Left colon (tissue), 2 donors: ENCODE measurements around the gene BZW1. TPM values are rescaled to one million over a fixed set of nuclear protein-coding genes. Genes with fewer than 3 reads are reported as not detected.

Source experiments
- ATAC-seq: fragments of 200-7000 bp; cut with Tn5 transposase; one replicate; pipeline ENCODE4 v1.9.1; 2020; ENCODE audit warnings: mild to moderate bottlenecking, moderate library complexity
- DNase-seq, 2 donors: peaks; one replicate each; pipeline ENCODE4 v3.0.0-alpha.2; 2020
- intact Hi-C, 2 donors: fragments of 100-400 bp; cut with DNase I in 1 of 2; cut with micrococcal nuclease in 1 of 2; formaldehyde crosslinking; loops; one replicate each; pipeline versions ENCODE4 v1.11.2 to v1.14.0; 2022; cut with DNase I, micrococcal nuclease
- total RNA-seq, 2 donors: library from RNA; stranded (reverse); fragmentation: NEBNext Ultra II Directional; extraction: Animal tissue kit (Norgen Biotek cat#: 25700); gene quantifications; one replicate each; pipeline ENCODE4 v1.2.1, GENCODE V29; 2021
- donor health status: DM: no; HTN: no; CAD: no.
- donor health status: DM: yes; HTN: yes; CAD: no.

Gene BZW1
- total RNA-seq, 2 donors from 2014 or later: 211 to 240 TPM

GRCh38 chr2:200860092-200860795, 48.5 kb downstream of the BZW1 start:
- no peak for DNase-seq
- intact Hi-C loops: no loop called here
- no peak for ATAC-seq

- DNase-seq: no peak
- no peak for ATAC-seq
- intact Hi-C loops: no loop called here
These were observed 50.0 kb downstream of the BZW1 start for GRCh38 chr2:200861617-200862155.

GRCh38 chr2:200862532-200863000, 50.9 kb downstream of the BZW1 start:
- peak; percentile 12 for ATAC-seq
- peak; percentile 25 to 43 for DNase-seq
- intact Hi-C loops: no loop called here

- DNase-seq (no peak), ATAC-seq (peak; percentile 24)
- intact Hi-C loops: no loop called here
These were observed 52.1 kb downstream of the BZW1 start for GRCh38 chr2:200863782-200864175.

GRCh38 chr2:200864176-200865034, 52.7 kb downstream of the BZW1 start, which contains the start of gene CLK1:
Gene CLK1 (minus strand): TSS chr2:200864658. CDS start chr2:200861862, 2,796 bp downstream.
- ATAC-seq (peak; percentile 85), DNase-seq (peak; percentile 96 to 98)
- intact Hi-C loops: no loop called here

GRCh38 chr2:200869014-200869413, 57.3 kb downstream of the BZW1 start:
- intact Hi-C loops: no loop called here
- ATAC-seq: no peak
- no peak for DNase-seq

GRCh38 chr2:200871151-200871550, 59.4 kb downstream of the BZW1 start:
- intact Hi-C loops: no loop called here
- DNase-seq: no peak
- ATAC-seq: no peak

- ATAC-seq (no peak), DNase-seq (no peak)
- intact Hi-C loops: no loop called here
These were observed 61.9 kb downstream of the BZW1 start for GRCh38 chr2:200873560-200873959.

Other genes with a start within 250 kb of the BZW1 start
- 1 to 10 TPM; 5.7 to 8.7 TPM for gene AOX1, start 225.9 kb upstream of the BZW1 start, total RNA-seq
- 10 to 100 TPM; 60.3 to 61.9 TPM for gene CLK1, start 52.7 kb downstream of the BZW1 start, total RNA-seq
- 10 to 100 TPM; 22.9 to 29.4 TPM for gene PPIL3, start 77.2 kb downstream of the BZW1 start, total RNA-seq
- 10 to 100 TPM; 19.5 to 27.2 TPM for gene NIF3L1, start 77.5 kb downstream of the BZW1 start, total RNA-seq
- 10 to 100 TPM; 25.5 to 26.8 TPM for gene ORC2, start 151.8 kb downstream of the BZW1 start, total RNA-seq